Measurements from ENCODE around the gene FAM111B. TPM values are rescaled to one million over a fixed set of nuclear protein-coding genes. Genes with fewer than 3 reads are reported as not detected.
A peak's percentile ranks its signal among the peaks of the same experiment; 100 is the strongest.

The FAM111B gene
- polyA plus RNA-seq, 2 donors, result 3.1 to 5.3 TPM

DNA sequence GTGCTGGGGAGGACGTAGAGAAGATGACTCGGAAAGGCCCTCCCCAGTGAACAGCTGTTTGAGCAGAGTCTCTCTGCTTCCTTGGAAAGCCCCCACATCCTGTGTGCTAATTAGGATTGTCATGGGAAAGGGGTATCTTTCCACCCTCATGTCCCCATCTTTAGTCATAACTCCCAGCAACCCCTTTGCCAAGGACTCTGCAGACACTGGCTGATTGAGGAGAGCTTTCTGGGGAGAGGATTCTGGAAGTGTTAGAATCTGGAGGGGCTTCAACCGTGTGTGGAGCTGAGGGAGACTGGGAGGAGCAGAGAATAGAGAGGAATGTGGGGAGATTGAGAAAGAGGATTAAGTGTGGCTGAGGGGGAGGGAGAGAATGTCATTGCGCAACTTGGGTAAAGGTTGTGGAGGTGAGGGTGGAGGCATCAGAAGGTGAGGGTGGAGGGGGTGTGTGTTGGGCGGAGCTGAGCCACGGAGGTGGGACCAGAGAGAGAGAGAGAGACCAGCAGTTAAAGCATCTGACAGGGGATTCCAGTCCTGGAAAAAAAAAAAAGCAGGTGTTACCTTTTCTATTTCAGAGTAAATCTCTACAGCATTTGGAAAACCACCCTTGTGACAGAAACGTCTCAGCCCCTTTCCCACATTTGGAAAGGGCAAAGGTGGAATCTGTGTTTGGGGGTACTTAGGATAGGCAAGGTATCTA, 67.1 kb downstream of the FAM111B start:
- Histone ChIP-seq H3K27ac (ENCODE audit: low read depth in 2 of 2, low read length in 1 of 2) (peak overlapping the region; percentile 51 to 71), H3K9me3 (ENCODE audit: control insufficient read depth in 2 of 2, insufficient read depth in 1 of 2, low read depth in 1 of 2, low read length in 1 of 2) (no peaks in the 10 kb centered on the region), H3K4me1 (ENCODE audit: control insufficient read depth in 2 of 2, insufficient read depth in 2 of 2, low read length in 1 of 2) (peaks cover 3 to 4% of the 10 kb centered on the region in 2 donors), H3K36me3 (ENCODE audit: control insufficient read depth in 2 of 2, insufficient read depth in 2 of 2, low read length in 1 of 2) (no peaks in the 10 kb centered on the region), H3K27me3 (ENCODE audit: control insufficient read depth in 1 of 2, insufficient read depth in 2 of 2, low read length in 2 of 2) (no peaks in the 10 kb centered on the region), H3K4me3 (ENCODE audit: low read depth in 1 of 2, low read length in 2 of 2) (peak overlapping the region; percentile 15 to 65)
- WGBS, 2 donors, result 32 to 33% methylated on average over 6 to 7 of the region's 7 CpGs

DNA sequence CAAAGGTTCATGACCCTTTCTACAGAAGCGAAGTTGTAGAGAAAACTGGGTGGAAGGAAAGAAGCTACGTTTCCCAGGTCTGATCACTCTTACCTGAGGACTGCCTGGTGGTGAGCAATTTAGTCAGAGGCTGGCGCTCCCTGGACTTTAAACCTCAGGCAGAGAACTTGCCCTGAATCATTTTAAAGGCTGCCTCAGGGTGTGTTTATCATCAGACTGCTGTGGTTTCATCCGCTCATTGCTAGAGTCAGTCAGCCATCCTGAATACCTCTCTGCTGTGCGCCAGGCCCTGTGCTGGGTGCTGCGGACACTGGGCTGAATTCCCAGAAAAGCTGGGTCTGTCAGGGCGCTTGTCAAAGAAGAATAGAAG, 67.6 kb downstream of the FAM111B start:
- Histone ChIP-seq H3K9me3 (ENCODE audit: control insufficient read depth in 2 of 2, insufficient read depth in 1 of 2, low read depth in 1 of 2, low read length in 1 of 2) (no peaks in the 10 kb centered on the region), H3K36me3 (ENCODE audit: control insufficient read depth in 2 of 2, insufficient read depth in 2 of 2, low read length in 1 of 2) (no peaks in the 10 kb centered on the region), H3K27ac (ENCODE audit: low read depth in 2 of 2, low read length in 1 of 2) (peak overlapping the region; percentile 41), H3K4me3 (ENCODE audit: low read depth in 1 of 2, low read length in 2 of 2) (no peak overlapping the region), H3K4me1 (ENCODE audit: control insufficient read depth in 2 of 2, insufficient read depth in 2 of 2, low read length in 1 of 2) (peaks cover 3 to 4% of the 10 kb centered on the region in 2 donors), H3K27me3 (ENCODE audit: control insufficient read depth in 1 of 2, insufficient read depth in 2 of 2, low read length in 2 of 2) (no peaks in the 10 kb centered on the region)
- 48 to 49% methylated on average over 7 of the region's 7 CpGs for WGBS, 2 donors

DNA sequence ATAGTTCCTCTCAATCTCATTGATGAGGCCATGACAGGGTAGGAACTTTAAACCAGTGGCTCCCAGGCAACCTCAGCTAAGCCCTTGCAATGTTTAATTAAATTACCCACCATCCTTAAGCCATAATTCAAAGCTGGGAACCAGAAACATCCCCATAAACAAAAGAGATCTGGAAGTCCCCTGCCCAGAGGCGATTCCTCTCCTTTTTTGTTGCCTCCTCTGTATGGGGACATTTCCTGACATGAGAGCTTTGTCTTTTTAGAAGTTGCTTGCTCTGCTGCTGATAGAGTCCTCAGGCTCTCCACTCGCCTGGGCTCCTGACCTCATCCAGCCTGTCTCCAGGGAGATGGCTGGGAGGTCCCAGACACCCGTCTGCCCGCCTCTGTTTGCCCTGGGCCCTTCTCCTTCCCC, 68.1 kb downstream of the FAM111B start:
- H3K4me1 ChIP-seq (ENCODE audit: control insufficient read depth in 2 of 2, insufficient read depth in 2 of 2, low read length in 1 of 2), result peaks cover 3 to 4% of the 10 kb centered on the region in 2 donors
- H3K9me3 ChIP-seq (ENCODE audit: control insufficient read depth in 2 of 2, insufficient read depth in 1 of 2, low read depth in 1 of 2, low read length in 1 of 2), result no peaks in the 10 kb centered on the region
- H3K27ac ChIP-seq (ENCODE audit: low read depth in 2 of 2, low read length in 1 of 2), result peak overlapping the region in 1 of 2 donors; percentile 41
- 34 to 38% methylated on average over 4 of the region's 4 CpGs for WGBS, 2 donors
- no peaks in the 10 kb centered on the region for H3K36me3 ChIP-seq (ENCODE audit: control insufficient read depth in 2 of 2, insufficient read depth in 2 of 2, low read length in 1 of 2)
- no peaks in the 10 kb centered on the region for H3K27me3 ChIP-seq (ENCODE audit: control insufficient read depth in 1 of 2, insufficient read depth in 2 of 2, low read length in 2 of 2)
- H3K4me3 ChIP-seq (ENCODE audit: low read depth in 1 of 2, low read length in 2 of 2), result no peak overlapping the region

GRCh38 chr11:59176330-59176729, 69.3 kb downstream of the FAM111B start:
- Histone ChIP-seq H3K36me3 (ENCODE audit: control insufficient read depth in 2 of 2, insufficient read depth in 2 of 2, low read length in 1 of 2) (no peaks in the 10 kb centered on the region), H3K4me1 (ENCODE audit: control insufficient read depth in 2 of 2, insufficient read depth in 2 of 2, low read length in 1 of 2) (peaks cover 3 to 4% of the 10 kb centered on the region in 2 donors), H3K27ac (ENCODE audit: low read depth in 2 of 2, low read length in 1 of 2) (no peak overlapping the region), H3K4me3 (ENCODE audit: low read depth in 1 of 2, low read length in 2 of 2) (no peak overlapping the region), H3K9me3 (ENCODE audit: control insufficient read depth in 2 of 2, insufficient read depth in 1 of 2, low read depth in 1 of 2, low read length in 1 of 2) (no peaks in the 10 kb centered on the region), H3K27me3 (ENCODE audit: control insufficient read depth in 1 of 2, insufficient read depth in 2 of 2, low read length in 2 of 2) (no peaks in the 10 kb centered on the region)
- 76 to 84% methylated on average over 7 of the region's 7 CpGs for WGBS, 2 donors

Other genes with a start within 250 kb of the FAM111B start
- under 1 TPM; 0.08 to 0.18 TPM for gene GLYATL1, start 167.7 kb upstream of the FAM111B start, polyA plus RNA-seq
- gene GLYATL1B, start 20.9 kb upstream of the FAM111B start, polyA plus RNA-seq, result not detected
- gene FAM111A, start 35.6 kb downstream of the FAM111B start, polyA plus RNA-seq, result 10 to 100 TPM in 1 of 2 donors, 1 to 10 TPM in 1; 6.6 to 21.7 TPM
- 1 to 10 TPM; 1.8 to 2.4 TPM for gene DTX4, start 64.9 kb downstream of the FAM111B start, polyA plus RNA-seq
- 1 to 10 TPM in 1 of 2 donors, under 1 TPM in 1; 0.61 to 1.3 TPM for gene MPEG1, start 105.7 kb downstream of the FAM111B start, polyA plus RNA-seq

Measured in esophagus (tissue), 2 donors.